ENCODE measurements around the gene PPP2R2C.

PPP2R2C gene

GRCh38 chr4:6504900-6505496 is 32.6 kb upstream of the PPP2R2C start:
- H3K36me3 ChIP-seq (ENCODE audit: control insufficient read depth in 5 of 5, insufficient read depth in 5 of 5, low read length in 5 of 5), result no peaks in the 10 kb centered on the region
- peaks cover 0 to 13% (median 0%) of the 10 kb centered on the region in 5 donors for H3K27me3 ChIP-seq (ENCODE audit: control insufficient read depth in 5 of 5, insufficient read depth in 4 of 5, low read length in 5 of 5)

GRCh38 chr4:6502747-6503465 is 30.5 kb upstream of the PPP2R2C start:
- Histone ChIP-seq H3K36me3 (ENCODE audit: control insufficient read depth in 5 of 5, insufficient read depth in 5 of 5, low read length in 5 of 5) (no peaks in the 10 kb centered on the region), H3K4me1 (ENCODE audit: control insufficient read depth in 5 of 5, insufficient read depth in 5 of 5, low read length in 5 of 5) (no peaks in the 10 kb centered on the region), H3K9me3 (ENCODE audit: control insufficient read depth in 5 of 5, low read length in 5 of 5) (peaks cover 5 to 31% (median 29%) of the 10 kb centered on the region in 5 donors)

More at GRCh38 chr4:6504900-6505496, 32.6 kb upstream of the PPP2R2C start:
- no peak overlapping the region for H3K27ac ChIP-seq (ENCODE audit: low read depth, low read length)
- H3K4me3 ChIP-seq (ENCODE audit: low read depth in 1 of 5, low read length in 5 of 5), result no peak overlapping the region
- H3K9ac ChIP-seq (ENCODE audit: low read length in 5 of 5), result no peak overlapping the region
- H3K4me1 ChIP-seq (ENCODE audit: control insufficient read depth in 5 of 5, insufficient read depth in 5 of 5, low read length in 5 of 5), result no peaks in the 10 kb centered on the region
- peaks cover 5 to 31% (median 29%) of the 10 kb centered on the region in 5 donors for H3K9me3 ChIP-seq (ENCODE audit: control insufficient read depth in 5 of 5, low read length in 5 of 5)

GRCh38 chr4:6502147-6502546 is 29.7 kb upstream of the PPP2R2C start:
- H3K9me3 ChIP-seq (ENCODE audit: control insufficient read depth in 5 of 5, low read length in 5 of 5), result peaks cover 5 to 28% (median 26%) of the 10 kb centered on the region in 5 donors
- H3K4me3 ChIP-seq (ENCODE audit: low read depth in 1 of 5, low read length in 5 of 5), result no peak overlapping the region
- H3K4me1 ChIP-seq (ENCODE audit: control insufficient read depth in 5 of 5, insufficient read depth in 5 of 5, low read length in 5 of 5), result no peaks in the 10 kb centered on the region
- no peaks in the 10 kb centered on the region for H3K36me3 ChIP-seq (ENCODE audit: control insufficient read depth in 5 of 5, insufficient read depth in 5 of 5, low read length in 5 of 5)
- no peak overlapping the region for H3K9ac ChIP-seq (ENCODE audit: low read length in 5 of 5)
- H3K27ac ChIP-seq (ENCODE audit: low read depth, low read length), result no peak overlapping the region
- H3K27me3 ChIP-seq (ENCODE audit: control insufficient read depth in 5 of 5, insufficient read depth in 4 of 5, low read length in 5 of 5), result peaks cover 0 to 13% (median 2%) of the 10 kb centered on the region in 5 donors

More at GRCh38 chr4:6502747-6503465, 30.5 kb upstream of the PPP2R2C start:
- H3K9ac ChIP-seq (ENCODE audit: low read length in 5 of 5), result no peak overlapping the region
- no peak overlapping the region for H3K4me3 ChIP-seq (ENCODE audit: low read depth in 1 of 5, low read length in 5 of 5)
- no peak overlapping the region for H3K27ac ChIP-seq (ENCODE audit: low read depth, low read length)
- H3K27me3 ChIP-seq (ENCODE audit: control insufficient read depth in 5 of 5, insufficient read depth in 4 of 5, low read length in 5 of 5), result peaks cover 0 to 13% (median 2%) of the 10 kb centered on the region in 5 donors

- no peak overlapping the region for H3K4me3 ChIP-seq (ENCODE audit: low read depth in 1 of 5, low read length in 5 of 5)
- H3K27ac ChIP-seq (ENCODE audit: low read depth, low read length), result no peak overlapping the region
- no peak overlapping the region for H3K9ac ChIP-seq (ENCODE audit: low read length in 5 of 5)
- no peaks in the 10 kb centered on the region for H3K36me3 ChIP-seq (ENCODE audit: control insufficient read depth in 5 of 5, insufficient read depth in 5 of 5, low read length in 5 of 5)
- H3K9me3 ChIP-seq (ENCODE audit: control insufficient read depth in 5 of 5, low read length in 5 of 5), result peaks cover 5 to 20% (median 17%) of the 10 kb centered on the region in 5 donors
- peaks cover 0 to 13% (median 2%) of the 10 kb centered on the region in 5 donors for H3K27me3 ChIP-seq (ENCODE audit: control insufficient read depth in 5 of 5, insufficient read depth in 4 of 5, low read length in 5 of 5)
- H3K4me1 ChIP-seq (ENCODE audit: control insufficient read depth in 5 of 5, insufficient read depth in 5 of 5, low read length in 5 of 5), result no peaks in the 10 kb centered on the region
These were observed 28.8 kb upstream of the PPP2R2C start for GRCh38 chr4:6501171-6501570.

- H3K4me1 ChIP-seq (ENCODE audit: control insufficient read depth in 5 of 5, insufficient read depth in 5 of 5, low read length in 5 of 5), result no peaks in the 10 kb centered on the region
- peaks cover 5 to 20% (median 14%) of the 10 kb centered on the region in 5 donors for H3K9me3 ChIP-seq (ENCODE audit: control insufficient read depth in 5 of 5, low read length in 5 of 5)
- no peak overlapping the region for H3K27ac ChIP-seq (ENCODE audit: low read depth, low read length)
- H3K4me3 ChIP-seq (ENCODE audit: low read depth in 1 of 5, low read length in 5 of 5), result no peak overlapping the region
- H3K36me3 ChIP-seq (ENCODE audit: control insufficient read depth in 5 of 5, insufficient read depth in 5 of 5, low read length in 5 of 5), result no peaks in the 10 kb centered on the region
- H3K27me3 ChIP-seq (ENCODE audit: control insufficient read depth in 5 of 5, insufficient read depth in 4 of 5, low read length in 5 of 5), result peaks cover 0 to 13% (median 2%) of the 10 kb centered on the region in 5 donors
- no peak overlapping the region for H3K9ac ChIP-seq (ENCODE audit: low read length in 5 of 5)
These were observed 28.2 kb upstream of the PPP2R2C start for GRCh38 chr4:6500481-6501140.

- peaks cover 4 to 23% (median 11%) of the 10 kb centered on the region in 5 donors for H3K27me3 ChIP-seq (ENCODE audit: control insufficient read depth in 5 of 5, insufficient read depth in 4 of 5, low read length in 5 of 5)
- H3K4me1 ChIP-seq (ENCODE audit: control insufficient read depth in 5 of 5, insufficient read depth in 5 of 5, low read length in 5 of 5), result no peaks in the 10 kb centered on the region
- no peak overlapping the region for H3K4me3 ChIP-seq (ENCODE audit: low read depth in 1 of 5, low read length in 5 of 5)
- no peak overlapping the region for H3K27ac ChIP-seq (ENCODE audit: low read depth, low read length)
- peaks cover 4 to 12% (median 6%) of the 10 kb centered on the region in 5 donors for H3K9me3 ChIP-seq (ENCODE audit: control insufficient read depth in 5 of 5, low read length in 5 of 5)
- H3K36me3 ChIP-seq (ENCODE audit: control insufficient read depth in 5 of 5, insufficient read depth in 5 of 5, low read length in 5 of 5), result no peaks in the 10 kb centered on the region
- H3K9ac ChIP-seq (ENCODE audit: low read length in 5 of 5), result no peak overlapping the region
These were observed 26.8 kb upstream of the PPP2R2C start for GRCh38 chr4:6499238-6499600.

GRCh38 chr4:6498511-6499237 is 26.3 kb upstream of the PPP2R2C start:
- no peak overlapping the region for H3K27ac ChIP-seq (ENCODE audit: low read depth, low read length)
- H3K36me3 ChIP-seq (ENCODE audit: control insufficient read depth in 5 of 5, insufficient read depth in 5 of 5, low read length in 5 of 5), result no peaks in the 10 kb centered on the region
- no peaks in the 10 kb centered on the region for H3K4me1 ChIP-seq (ENCODE audit: control insufficient read depth in 5 of 5, insufficient read depth in 5 of 5, low read length in 5 of 5)
- no peak overlapping the region for H3K4me3 ChIP-seq (ENCODE audit: low read depth in 1 of 5, low read length in 5 of 5)
- H3K9ac ChIP-seq (ENCODE audit: low read length in 5 of 5), result no peak overlapping the region
- peaks cover 4 to 23% (median 17%) of the 10 kb centered on the region in 5 donors for H3K27me3 ChIP-seq (ENCODE audit: control insufficient read depth in 5 of 5, insufficient read depth in 4 of 5, low read length in 5 of 5)
- peaks cover 0 to 8% (median under 1%) of the 10 kb centered on the region in 5 donors for H3K9me3 ChIP-seq (ENCODE audit: control insufficient read depth in 5 of 5, low read length in 5 of 5)

GRCh38 chr4:6497796-6498195 is 25.4 kb upstream of the PPP2R2C start:
- Histone ChIP-seq H3K36me3 (ENCODE audit: control insufficient read depth in 5 of 5, insufficient read depth in 5 of 5, low read length in 5 of 5) (no peaks in the 10 kb centered on the region), H3K4me3 (ENCODE audit: low read depth in 1 of 5, low read length in 5 of 5) (no peak overlapping the region), H3K9me3 (ENCODE audit: control insufficient read depth in 5 of 5, low read length in 5 of 5) (peaks cover 0 to 2% (median 0%) of the 10 kb centered on the region in 5 donors), H3K27ac (ENCODE audit: low read depth, low read length) (no peak overlapping the region), H3K27me3 (ENCODE audit: control insufficient read depth in 5 of 5, insufficient read depth in 4 of 5, low read length in 5 of 5) (peaks cover 4 to 29% (median 23%) of the 10 kb centered on the region in 5 donors), H3K4me1 (ENCODE audit: control insufficient read depth in 5 of 5, insufficient read depth in 5 of 5, low read length in 5 of 5) (peaks cover 0 to 2% (median 0%) of the 10 kb centered on the region in 5 donors), H3K9ac (ENCODE audit: low read length in 5 of 5) (no peak overlapping the region)

- Histone ChIP-seq H3K27ac (ENCODE audit: low read depth, low read length) (no peak overlapping the region), H3K36me3 (ENCODE audit: control insufficient read depth in 5 of 5, insufficient read depth in 5 of 5, low read length in 5 of 5) (no peaks in the 10 kb centered on the region), H3K27me3 (ENCODE audit: control insufficient read depth in 5 of 5, insufficient read depth in 4 of 5, low read length in 5 of 5) (peaks cover 4 to 36% (median 28%) of the 10 kb centered on the region in 5 donors), H3K9ac (ENCODE audit: low read length in 5 of 5) (no peak overlapping the region), H3K9me3 (ENCODE audit: control insufficient read depth in 5 of 5, low read length in 5 of 5) (peaks cover 0 to 12% (median 3%) of the 10 kb centered on the region in 5 donors), H3K4me3 (ENCODE audit: low read depth in 1 of 5, low read length in 5 of 5) (no peak overlapping the region), H3K4me1 (ENCODE audit: control insufficient read depth in 5 of 5, insufficient read depth in 5 of 5, low read length in 5 of 5) (peaks cover 0 to 2% (median 0%) of the 10 kb centered on the region in 5 donors)
These were observed 23.3 kb upstream of the PPP2R2C start for GRCh38 chr4:6495736-6496135.
